Hypothalamus (tissue), 51 donors: ENCODE data around the gene CYP2A13.
"Not testable (repeated sequence)": the region's sequence is repeated elsewhere in the genome, so short reads cannot be mapped to it uniquely, and the experiment has no call there.

Source experiments
- DNase-seq, 51 donors: peaks; one replicate each; lab custom pipeline; 2025; lab: John Stamatoyannopoulos, UW

Gene CYP2A13

GRCh38 chr19:41116261-41116660, 28.0 kb downstream of the CYP2A13 start:
- DNase-seq, result no peak

GRCh38 chr19:41120929-41121911, 33.0 kb downstream of the CYP2A13 start:
- DNase-seq, result not testable (repeated sequence)

- not testable (repeated sequence) for DNase-seq
Observed at GRCh38 chr19:41122846-41123245, 34.6 kb downstream of the CYP2A13 start.

DNA sequence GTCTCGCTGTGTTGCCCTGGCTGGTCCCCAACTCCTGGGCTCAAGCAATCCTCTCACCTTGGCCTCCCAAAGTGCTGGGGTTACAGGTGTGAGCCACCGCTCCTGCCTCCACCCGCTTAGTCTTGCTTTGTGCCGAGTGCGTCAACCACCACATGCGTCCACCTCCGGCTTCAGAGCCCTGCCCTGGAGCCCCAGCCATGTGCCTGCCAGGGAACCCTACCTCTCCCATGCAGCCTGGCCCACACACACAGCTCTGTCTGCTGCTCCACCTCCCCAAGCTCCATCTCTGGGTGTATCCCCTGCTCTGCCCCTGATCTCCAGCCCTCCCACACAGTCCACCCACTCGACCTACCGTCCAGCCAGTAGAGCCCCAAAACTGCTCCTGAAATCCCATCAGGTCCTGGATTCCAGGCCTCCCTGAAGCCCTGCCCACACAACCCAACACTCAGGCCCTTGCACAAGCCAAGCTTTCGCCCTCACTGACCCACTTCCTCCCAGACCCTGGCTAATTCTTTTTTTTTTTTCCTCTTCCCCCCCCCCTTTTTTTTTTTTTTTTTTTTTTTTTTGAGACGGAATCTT, 35.6 kb downstream of the CYP2A13 start:
- DNase-seq, result no peak

GRCh38 chr19:41126765-41127203, 38.5 kb downstream of the CYP2A13 start:
- peak in 2 of 51 donors; percentile 2 to 4 for DNase-seq

GRCh38 chr19:41127362-41127761, 39.1 kb downstream of the CYP2A13 start:
- DNase-seq, result not testable (repeated sequence)

DNA sequence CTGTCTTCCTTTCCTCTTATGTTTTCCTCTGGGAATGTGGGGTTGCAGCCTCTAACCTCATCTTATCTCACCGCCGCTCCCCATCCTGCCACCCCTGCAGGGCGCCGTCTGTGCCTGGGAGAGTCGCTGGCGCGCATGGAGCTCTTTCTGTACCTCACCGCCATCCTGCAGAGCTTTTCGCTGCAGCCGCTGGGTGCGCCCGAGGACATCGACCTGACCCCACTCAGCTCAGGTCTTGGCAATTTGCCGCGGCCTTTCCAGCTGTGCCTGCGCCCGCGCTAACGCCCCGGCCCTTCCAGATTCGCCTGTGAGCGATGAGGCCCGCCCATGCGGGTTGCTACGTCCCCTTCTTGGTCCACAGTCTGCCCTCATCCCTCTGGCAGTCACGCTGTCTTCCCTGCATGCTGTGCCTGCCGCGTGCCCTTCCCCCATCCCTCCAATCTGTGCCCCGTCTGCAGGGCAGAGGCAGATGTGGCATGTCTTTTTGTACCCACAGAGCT, 39.6 kb downstream of the CYP2A13 start:
- DNase-seq, result peak in 37 of 51 donors; percentile 2 to 69 (median 22)

- DNase-seq, result no peak
Observed at GRCh38 chr19:41128692-41129091, 40.4 kb downstream of the CYP2A13 start.

DNA sequence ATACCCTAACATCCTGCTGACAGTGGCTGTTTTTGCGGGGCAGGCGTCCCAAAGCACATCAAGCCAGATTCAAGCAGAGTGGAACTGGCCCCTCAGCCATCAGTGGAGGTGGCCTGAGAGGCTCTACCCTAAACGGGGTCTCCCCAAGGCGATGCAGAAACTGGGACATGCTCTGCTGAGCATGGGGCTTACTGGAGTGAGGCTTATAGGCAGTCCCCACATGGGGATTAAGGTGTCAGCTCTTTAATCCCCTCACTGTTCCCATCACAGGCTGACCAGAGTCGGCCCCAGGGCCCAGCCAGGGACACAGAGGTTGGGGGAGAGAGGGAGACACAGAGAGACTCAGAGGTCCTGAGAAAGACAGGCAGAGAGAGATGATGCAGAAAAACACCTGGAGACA, 42.9 kb downstream of the CYP2A13 start:
- no peak for DNase-seq

DNA sequence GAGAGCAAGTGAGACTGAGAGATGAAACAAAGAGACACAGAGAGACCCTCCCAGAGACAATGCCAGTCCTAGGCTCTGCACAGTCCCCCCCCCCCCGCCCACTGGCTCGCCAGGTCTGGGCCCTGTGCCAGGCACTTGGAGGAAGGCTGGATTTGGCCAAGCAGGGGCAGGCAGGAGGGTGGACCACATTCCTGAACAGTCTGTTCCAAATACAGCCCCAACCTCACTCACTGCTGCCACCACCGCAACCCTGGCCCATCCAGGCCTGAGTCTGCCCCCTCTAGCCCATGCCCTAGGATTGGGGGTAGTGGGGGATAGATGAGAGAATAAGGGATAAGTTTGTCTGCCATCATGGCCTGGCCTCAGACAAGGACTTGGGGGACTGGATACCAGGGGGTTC, 45.0 kb downstream of the CYP2A13 start:
- peak in 1 of 51 donors; percentile 1 for DNase-seq

GRCh38 chr19:41134616-41135015, 46.4 kb downstream of the CYP2A13 start:
- no peak for DNase-seq

- DNase-seq, result peak in 33 of 51 donors; percentile 1 to 65 (median 20)
Observed at GRCh38 chr19:41135390-41136384, 47.4 kb downstream of the CYP2A13 start.

DNA sequence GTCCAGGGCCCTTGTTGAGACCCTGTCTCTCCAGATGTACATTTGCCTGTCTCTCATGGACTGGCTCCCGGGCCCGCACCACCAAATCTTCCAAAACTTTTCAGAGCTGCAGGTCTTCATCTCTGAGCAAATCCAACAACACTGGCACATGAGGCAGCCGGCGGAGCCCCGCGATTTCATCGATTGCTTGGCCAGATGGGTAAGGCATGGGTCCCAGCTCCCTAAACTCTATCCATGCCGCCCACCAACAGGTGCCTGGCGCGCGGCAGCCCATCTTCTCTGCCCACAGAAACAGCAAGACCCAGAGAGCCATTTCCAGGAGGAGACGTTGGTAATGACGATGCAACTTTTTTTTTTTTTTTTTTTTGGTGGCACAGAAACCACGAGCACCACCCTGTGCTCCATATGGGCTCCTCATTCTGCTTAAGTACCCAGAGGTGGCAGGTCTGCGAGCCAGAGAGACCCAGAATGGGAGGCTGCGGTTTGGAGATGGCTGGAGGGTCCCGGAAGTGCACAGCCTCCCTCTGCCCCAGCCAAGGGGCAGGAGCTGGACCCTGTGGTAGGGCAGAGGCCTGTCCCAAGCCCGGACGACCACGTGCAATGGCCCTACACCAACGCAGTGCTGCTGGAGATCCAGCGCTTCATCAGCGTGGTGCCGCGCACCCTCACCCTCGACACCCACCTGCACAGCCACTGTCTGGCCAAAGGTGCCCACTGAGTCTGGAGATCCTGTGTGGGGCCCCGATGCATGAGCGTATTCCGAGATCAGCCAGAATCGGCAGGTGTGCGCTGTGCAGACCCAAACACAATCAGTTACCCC, 48.6 kb downstream of the CYP2A13 start:
- no peak for DNase-seq

GRCh38 chr19:41144403-41144802, 56.2 kb downstream of the CYP2A13 start:
- peak in 38 of 51 donors; percentile 1 to 73 (median 28) for DNase-seq
